Measurements from ENCODE around the gene TRAF1. TPM values are rescaled to one million over a fixed set of nuclear protein-coding genes. Genes with fewer than 3 reads are reported as not detected.

TRAF1 gene
- total RNA-seq, 4 donors from 2014 or later = 2.6 to 4.9 (median 4.7) TPM

- TF ChIP-seq POLR2A (IDR thresholded peaks at IDR 0.05) (no peak), CTCF (IDR thresholded peaks at IDR 0.05) (no peak)
- H3K4me3 ChIP-seq (ENCODE audit: low read depth, poor library complexity, severe bottlenecking) = no peak overlapping the region
- intact Hi-C loops (cut with DNase I; ENCODE audit: low total_unique reads) = no loop called here
- no peak for DNase-seq (ENCODE audit: low spot score in 2 of 2)
- WGBS, 2 donors = 67 to 68% methylated on average over 13 of the region's 13 CpGs
Observed at GRCh38 chr9:120925535-120926396, 830 bp downstream of the TRAF1 start.

DNA sequence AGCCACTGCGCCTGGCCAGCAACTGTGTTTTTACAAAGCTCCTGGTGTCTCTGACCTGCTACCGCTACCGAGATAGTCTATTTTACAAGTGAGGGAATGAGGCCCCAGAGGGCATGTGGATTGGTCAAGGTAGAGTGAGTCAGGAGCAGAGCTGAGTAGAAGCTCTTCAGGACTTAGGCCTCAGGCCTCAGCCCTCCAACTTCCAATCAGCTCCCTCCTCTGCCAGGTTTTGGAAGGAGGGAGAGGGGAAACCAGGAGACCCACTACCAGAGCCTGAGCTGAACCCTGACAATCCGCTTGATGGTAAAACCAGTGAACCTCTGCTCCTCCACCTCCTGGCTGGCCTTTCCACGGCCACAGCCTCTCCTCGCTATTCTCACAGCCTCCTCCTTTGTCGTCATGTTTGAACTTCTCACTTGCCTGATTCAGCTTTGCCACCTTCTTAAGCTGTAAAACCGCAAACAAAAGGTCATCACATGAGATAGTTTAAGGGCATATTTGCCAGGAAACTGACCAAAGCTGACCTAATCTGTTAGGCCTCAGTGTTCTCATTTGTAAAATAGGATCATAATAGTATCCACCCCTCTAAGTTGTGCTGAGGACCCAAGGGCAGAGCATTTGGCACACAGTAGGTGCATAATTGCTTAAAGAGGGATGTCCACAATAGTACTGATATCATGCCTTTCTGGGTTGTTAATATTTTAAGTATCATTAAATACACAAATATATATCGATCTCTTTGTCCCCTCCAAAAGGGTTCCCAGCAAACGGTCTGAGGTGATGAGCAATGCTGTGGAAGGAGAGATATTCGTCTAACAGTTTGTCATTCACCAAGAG is 1.7 kb downstream of the TRAF1 start:
- DNase-seq (ENCODE audit: low spot score in 2 of 2) = no peak
- H3K4me3 ChIP-seq (ENCODE audit: low read depth, poor library complexity, severe bottlenecking) = no peak overlapping the region
- WGBS, 2 donors = 80 to 82% methylated on average over 11 of the region's 11 CpGs

DNA sequence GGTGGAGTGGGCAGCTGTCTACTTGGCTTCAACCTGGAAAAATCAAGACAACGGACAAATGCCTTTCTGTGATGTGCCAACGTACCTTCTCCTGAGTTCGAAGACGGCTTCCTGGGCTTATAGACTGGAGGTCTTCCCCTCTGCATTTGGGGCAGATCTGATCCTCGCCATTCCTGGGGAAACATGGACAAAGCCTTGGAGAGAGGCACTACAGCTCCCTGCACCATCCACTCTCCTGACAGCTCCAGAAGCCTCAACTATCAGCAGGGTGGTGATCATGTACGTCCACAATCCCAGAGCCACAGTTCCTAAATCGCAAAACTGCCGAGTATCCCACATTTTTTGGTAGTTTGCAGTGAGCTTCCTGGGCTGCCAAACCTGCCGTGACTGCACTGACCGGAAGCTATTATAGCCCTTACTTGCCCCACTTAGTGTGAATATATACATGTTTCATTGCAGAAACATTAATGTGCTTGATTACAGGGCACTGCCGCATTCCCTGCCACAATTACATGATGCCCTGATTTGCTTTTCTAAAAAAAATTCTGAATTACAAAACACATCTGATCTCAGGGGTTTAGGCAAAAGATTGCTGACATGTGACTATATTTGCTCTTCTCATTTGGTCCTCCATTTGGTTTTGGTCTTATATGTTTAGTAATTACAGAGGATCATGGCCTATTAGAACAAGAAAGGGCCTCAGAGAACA is 2.8 kb downstream of the TRAF1 start:
- 87 to 90% methylated on average over 11 of the region's 11 CpGs for WGBS, 2 donors
- TF ChIP-seq POLR2A (IDR thresholded peaks at IDR 0.05) = no peak
- TF ChIP-seq CTCF (IDR thresholded peaks at IDR 0.05) = no peak
- intact Hi-C loops (cut with DNase I; ENCODE audit: low total_unique reads) = no loop called here
- no peak for DNase-seq (ENCODE audit: low spot score in 2 of 2)
- no peak overlapping the region for H3K4me3 ChIP-seq (ENCODE audit: low read depth, poor library complexity, severe bottlenecking)

More for the DNA sequence above, 1.7 kb downstream of the TRAF1 start:
- TF ChIP-seq POLR2A (IDR thresholded peaks at IDR 0.05) (no peak), CTCF (IDR thresholded peaks at IDR 0.05) (no peak)
- intact Hi-C loops (cut with DNase I; ENCODE audit: low total_unique reads) = no loop called here

GRCh38 chr9:120922404-120923195 is 4.0 kb downstream of the TRAF1 start:
- DNase-seq (ENCODE audit: low spot score in 2 of 2) = no peak
- intact Hi-C loops (cut with DNase I; ENCODE audit: low total_unique reads) = no loop called here
- WGBS, 2 donors = 74 to 75% methylated on average over 7 of the region's 7 CpGs
- no peak overlapping the region for H3K4me3 ChIP-seq (ENCODE audit: low read depth, poor library complexity, severe bottlenecking)
- no peak for TF ChIP-seq POLR2A (IDR thresholded peaks at IDR 0.05)
- TF ChIP-seq CTCF (IDR thresholded peaks at IDR 0.05) = no peak

GRCh38 chr9:120921661-120922181 is 4.9 kb downstream of the TRAF1 start:
- DNase-seq (ENCODE audit: low spot score in 2 of 2) = no peak
- TF ChIP-seq CTCF (IDR thresholded peaks at IDR 0.05) (no peak), POLR2A (IDR thresholded peaks at IDR 0.05) (no peak)
- intact Hi-C loops (cut with DNase I; ENCODE audit: low total_unique reads) = no loop called here
- H3K4me3 ChIP-seq (ENCODE audit: low read depth, poor library complexity, severe bottlenecking) = no peak overlapping the region
- WGBS, 2 donors = 64 to 68% methylated on average over 8 of the region's 8 CpGs
